Uterus (tissue), 2 donors: ENCODE data around the gene CTSO.

Experiments
- POLR2A ChIP-seq, 2 donors: fragments of 450-650 bp; IDR thresholded peaks; one replicate each; pipeline ENCODE4 v1.6.1; 2016; ENCODE audit warnings: antibody characterized with exemption in 2 of 2, mild to moderate bottlenecking in 1 of 2, moderate library complexity in 1 of 2
- TF ChIP-seq, protein P1 (sequence below), 4 experiments: fragments of 200-600 bp in 2 of 4; fragments of 450-650 bp in 2 of 4; sonication (generic) in 2 of 4; IDR thresholded peaks; one replicate each; pipeline ENCODE4 v1.5.1; 2016 to 2019; ENCODE audit warnings: antibody characterized with exemption in 4 of 4, mild to moderate bottlenecking in 2 of 4, moderate library complexity in 1 of 4

DNA sequence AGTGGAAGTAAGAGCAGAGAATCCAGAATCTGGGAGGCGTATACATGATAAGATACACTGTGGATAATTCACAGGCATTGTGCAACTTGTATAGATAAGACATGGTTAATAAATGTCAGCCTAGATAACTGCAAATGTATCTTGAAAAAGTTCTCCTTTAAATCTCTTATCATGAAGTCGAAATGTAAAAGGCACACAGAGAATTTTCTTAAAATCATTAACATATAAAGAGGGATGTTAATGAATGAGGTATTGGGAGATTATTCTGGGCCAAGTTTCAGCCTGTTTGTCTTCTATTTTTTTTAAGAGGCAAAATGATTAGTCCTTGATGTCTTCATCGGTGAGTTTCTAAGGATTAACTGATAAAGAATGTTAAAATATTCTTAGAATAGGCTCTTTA is 49.3 kb downstream of the CTSO start:
- TF ChIP-seq POLR2A (IDR thresholded peaks at IDR 0.05) = no peak
- TF ChIP-seq, protein P1, sequence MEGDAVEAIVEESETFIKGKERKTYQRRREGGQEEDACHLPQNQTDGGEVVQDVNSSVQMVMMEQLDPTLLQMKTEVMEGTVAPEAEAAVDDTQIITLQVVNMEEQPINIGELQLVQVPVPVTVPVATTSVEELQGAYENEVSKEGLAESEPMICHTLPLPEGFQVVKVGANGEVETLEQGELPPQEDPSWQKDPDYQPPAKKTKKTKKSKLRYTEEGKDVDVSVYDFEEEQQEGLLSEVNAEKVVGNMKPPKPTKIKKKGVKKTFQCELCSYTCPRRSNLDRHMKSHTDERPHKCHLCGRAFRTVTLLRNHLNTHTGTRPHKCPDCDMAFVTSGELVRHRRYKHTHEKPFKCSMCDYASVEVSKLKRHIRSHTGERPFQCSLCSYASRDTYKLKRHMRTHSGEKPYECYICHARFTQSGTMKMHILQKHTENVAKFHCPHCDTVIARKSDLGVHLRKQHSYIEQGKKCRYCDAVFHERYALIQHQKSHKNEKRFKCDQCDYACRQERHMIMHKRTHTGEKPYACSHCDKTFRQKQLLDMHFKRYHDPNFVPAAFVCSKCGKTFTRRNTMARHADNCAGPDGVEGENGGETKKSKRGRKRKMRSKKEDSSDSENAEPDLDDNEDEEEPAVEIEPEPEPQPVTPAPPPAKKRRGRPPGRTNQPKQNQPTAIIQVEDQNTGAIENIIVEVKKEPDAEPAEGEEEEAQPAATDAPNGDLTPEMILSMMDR (IDR thresholded peaks at IDR 0.05) = no peak
